Glutamatergic neuron (in vitro differentiated cells): ENCODE measurements around the gene PXDN. TPM values are rescaled to one million over a fixed set of nuclear protein-coding genes. Genes with fewer than 3 reads are reported as not detected.

Source experiments
- DNase-seq: peaks from one replicate; pipeline ENCODE4 v3.0.0; 2022
- H3K27ac Mint-ChIP-seq: one replicate; pipeline ENCODE4 v1.8.0; 2020; ENCODE audit warnings: mild to moderate bottlenecking, mixed read lengths, inconsistent platforms; ENCODE audit not compliant: unreplicated experiment
- H3K27me3 Mint-ChIP-seq: one replicate; pipeline ENCODE4 v1.8.0; 2020; ENCODE audit warnings: mild to moderate bottlenecking, moderate library complexity, mixed read lengths, inconsistent platforms; ENCODE audit not compliant: unreplicated experiment
- H3K36me3 Mint-ChIP-seq: one replicate; pipeline ENCODE4 v1.8.0; 2020; ENCODE audit warnings: mild to moderate bottlenecking, mixed read lengths, inconsistent platforms; ENCODE audit not compliant: unreplicated experiment
- H3K4me1 Mint-ChIP-seq: one replicate; pipeline ENCODE4 v1.8.0; 2020; ENCODE audit warnings: mild to moderate bottlenecking, low read depth, mixed read lengths, inconsistent platforms; ENCODE audit not compliant: unreplicated experiment
- H3K4me3 Mint-ChIP-seq: one replicate; pipeline ENCODE4 v1.8.0; 2020; ENCODE audit warnings: mild to moderate bottlenecking, mixed read lengths, inconsistent platforms; ENCODE audit not compliant: unreplicated experiment
- H3K9me3 Mint-ChIP-seq: one replicate; pipeline ENCODE4 v1.8.0; 2020; ENCODE audit warnings: mild to moderate bottlenecking, moderate library complexity, mixed read lengths, inconsistent platforms; ENCODE audit not compliant: unreplicated experiment
- CTCF ChIP-seq: fragments of 200-600 bp; sonication (generic); IDR thresholded peaks from one replicate; pipeline ENCODE4 v1.5.0; 2021; ENCODE audit not compliant: partially characterized antibody, unreplicated experiment
- total RNA-seq: library from RNA; stranded (reverse); fragmentation: NEBNext Ultra II Directional; extraction: Animal tissue kit (Norgen Biotek cat#: 25700); gene quantifications from one replicate; pipeline ENCODE4 v1.2.1, GENCODE V29; 2021; ENCODE audit not compliant: unreplicated experiment

PXDN gene
- total RNA-seq, 1 donor from 2014 or later, result 226 TPM

- TF ChIP-seq CTCF, result no peak
- Mint-ChIP-seq H3K9me3 (no peaks in the 10 kb centered on the region), H3K4me1 (peaks cover 24% of the 10 kb centered on the region), H3K27me3 (peaks cover 6% of the 10 kb centered on the region), H3K36me3 (no peaks in the 10 kb centered on the region), H3K27ac (peak overlapping the region; percentile 85), H3K4me3 (no peak overlapping the region)
- no peak for DNase-seq
Measured at GRCh38 chr2:1613731-1614354, 130.5 kb downstream of the PXDN start.

- H3K27me3 Mint-ChIP-seq, result peaks cover 7% of the 10 kb centered on the region
- DNase-seq, result no peak
- H3K4me1 Mint-ChIP-seq, result peaks cover 26% of the 10 kb centered on the region
- H3K9me3 Mint-ChIP-seq, result no peaks in the 10 kb centered on the region
- H3K36me3 Mint-ChIP-seq, result no peaks in the 10 kb centered on the region
- no peak overlapping the region for H3K27ac Mint-ChIP-seq
- TF ChIP-seq CTCF, result no peak
- H3K4me3 Mint-ChIP-seq, result no peak overlapping the region
Measured at GRCh38 chr2:1613078-1613445, 131.3 kb downstream of the PXDN start.

GRCh38 chr2:1612391-1613077 is 131.8 kb downstream of the PXDN start:
- peaks cover 7% of the 10 kb centered on the region for H3K27me3 Mint-ChIP-seq
- no peak overlapping the region for H3K27ac Mint-ChIP-seq
- no peak overlapping the region for H3K4me3 Mint-ChIP-seq
- TF ChIP-seq CTCF, result no peak
- H3K4me1 Mint-ChIP-seq, result peaks cover 26% of the 10 kb centered on the region
- no peaks in the 10 kb centered on the region for H3K9me3 Mint-ChIP-seq
- DNase-seq, result no peak
- no peaks in the 10 kb centered on the region for H3K36me3 Mint-ChIP-seq

DNA sequence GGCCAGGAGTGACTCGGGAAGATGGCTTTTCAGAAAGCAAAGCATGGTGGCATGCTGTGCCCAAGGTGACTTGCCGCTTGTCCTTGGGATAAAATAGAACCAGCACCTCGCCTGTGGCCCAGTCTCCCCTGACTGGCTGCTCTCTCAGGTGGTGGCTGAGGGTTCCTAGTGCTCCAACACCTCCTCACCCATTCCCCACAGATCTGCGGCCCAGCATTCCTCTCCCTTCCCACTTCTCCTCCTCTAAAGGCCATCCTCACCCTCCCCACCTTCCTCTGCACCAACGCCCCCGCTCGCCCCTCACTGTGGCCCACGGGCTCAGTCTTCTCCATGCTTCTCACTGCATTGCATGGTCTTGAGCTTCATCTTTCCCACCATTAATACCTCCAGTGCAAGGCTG is 132.4 kb downstream of the PXDN start:
- Mint-ChIP-seq H3K9me3 (peaks cover under 1% of the 10 kb centered on the region), H3K27ac (no peak overlapping the region), H3K4me1 (peaks cover 26% of the 10 kb centered on the region), H3K4me3 (no peak overlapping the region), H3K36me3 (no peaks in the 10 kb centered on the region), H3K27me3 (peaks cover 7% of the 10 kb centered on the region)
- TF ChIP-seq CTCF, result no peak
- no peak for DNase-seq

GRCh38 chr2:1610096-1610485 is 134.2 kb downstream of the PXDN start:
- Mint-ChIP-seq H3K4me3 (no peak overlapping the region), H3K36me3 (no peaks in the 10 kb centered on the region), H3K27ac (no peak overlapping the region), H3K9me3 (peaks cover 6% of the 10 kb centered on the region), H3K4me1 (peaks cover 28% of the 10 kb centered on the region), H3K27me3 (peaks cover 7% of the 10 kb centered on the region)
- TF ChIP-seq CTCF, result no peak
- DNase-seq, result no peak
